Measurements from ENCODE around the gene SMARCC2. TPM values are rescaled to one million over a fixed set of nuclear protein-coding genes. Genes with fewer than 3 reads are reported as not detected.
A peak's percentile ranks its signal among the peaks of the same experiment; 100 is the strongest.
"Not testable (repeated sequence)": the region's sequence is repeated elsewhere in the genome, so short reads cannot be mapped to it uniquely, and the experiment has no call there.

SMARCC2 gene
- total RNA-seq, 1 donor from 2014 or later, result 147 TPM

DNA sequence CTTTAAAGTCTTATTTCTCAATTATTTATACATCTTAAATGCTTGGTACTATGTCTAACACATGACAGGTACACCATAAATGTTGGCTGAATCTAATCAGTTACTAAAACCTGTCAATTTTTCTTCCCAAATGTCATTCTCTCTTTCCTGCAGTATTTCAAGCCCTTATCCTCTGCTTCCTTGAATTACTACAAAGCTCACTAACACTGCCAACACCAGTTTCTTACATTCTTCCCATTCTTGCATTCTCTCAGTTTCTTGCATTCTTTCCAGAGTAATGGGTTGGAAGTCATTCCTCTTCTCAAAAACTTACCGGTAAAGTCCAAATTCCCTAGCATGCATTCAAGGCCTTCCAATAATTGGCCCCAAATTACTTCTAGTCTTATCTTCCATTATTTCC lies 9.6 kb upstream of the SMARCC2 start:
- H3K27ac Mint-ChIP-seq, result peak overlapping the region; percentile 3

DNA sequence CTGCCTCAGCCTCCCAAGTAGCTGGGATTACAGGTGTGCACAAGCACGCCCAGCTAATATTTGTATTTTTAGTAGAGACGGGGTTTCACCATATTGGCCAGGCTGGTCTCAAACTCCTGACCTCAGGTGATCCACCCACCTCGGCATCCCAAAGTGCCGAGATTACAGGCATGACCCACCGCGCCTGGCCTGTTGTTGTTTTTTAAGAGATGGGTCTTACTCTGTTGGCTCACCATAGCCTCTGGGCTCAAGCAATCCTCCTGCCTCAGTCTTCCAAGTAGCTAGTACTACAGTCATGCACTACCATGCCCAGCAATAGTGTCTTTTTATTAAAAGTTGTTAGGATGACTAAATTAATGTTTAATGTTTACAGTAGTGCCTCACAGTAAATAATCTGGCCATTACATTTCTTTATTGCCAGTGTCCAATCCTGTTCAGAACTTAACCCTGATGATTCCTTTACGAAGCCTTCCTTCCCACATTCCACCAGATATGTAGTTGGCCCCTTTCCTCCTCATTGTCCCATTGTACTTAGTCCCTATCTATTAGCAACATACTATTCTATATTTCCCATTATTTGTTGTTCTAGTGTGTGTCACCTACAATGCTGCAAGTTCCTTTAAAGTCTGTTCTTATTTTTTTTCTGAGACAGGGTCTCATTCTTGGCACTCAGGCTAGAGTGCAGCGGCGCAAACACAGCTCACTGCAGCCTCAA lies 8.8 kb upstream of the SMARCC2 start:
- H3K9me3 Mint-ChIP-seq, result no peaks in the 10 kb centered on the region
- TF ChIP-seq CTCF (conservative IDR thresholded peaks at IDR 0.05), result no peak
- peaks cover 2% of the 10 kb centered on the region for H3K4me1 Mint-ChIP-seq (ENCODE audit: unreplicated experiment)
- H3K27me3 Mint-ChIP-seq, result no peaks in the 10 kb centered on the region
- DNase-seq (ENCODE audit: extremely low spot score, unreplicated experiment), result no peak
- H3K36me3 Mint-ChIP-seq, result peaks cover 4% of the 10 kb centered on the region
- no peak overlapping the region for H3K27ac Mint-ChIP-seq
- H3K4me3 Mint-ChIP-seq, result no peak overlapping the region

More for the DNA sequence above, 9.6 kb upstream of the SMARCC2 start:
- no peaks in the 10 kb centered on the region for H3K27me3 Mint-ChIP-seq
- no peaks in the 10 kb centered on the region for H3K4me1 Mint-ChIP-seq (ENCODE audit: unreplicated experiment)
- DNase-seq (ENCODE audit: extremely low spot score, unreplicated experiment), result no peak
- no peaks in the 10 kb centered on the region for H3K36me3 Mint-ChIP-seq
- H3K9me3 Mint-ChIP-seq, result no peaks in the 10 kb centered on the region
- no peak for TF ChIP-seq CTCF (conservative IDR thresholded peaks at IDR 0.05)
- no peak overlapping the region for H3K4me3 Mint-ChIP-seq

DNA sequence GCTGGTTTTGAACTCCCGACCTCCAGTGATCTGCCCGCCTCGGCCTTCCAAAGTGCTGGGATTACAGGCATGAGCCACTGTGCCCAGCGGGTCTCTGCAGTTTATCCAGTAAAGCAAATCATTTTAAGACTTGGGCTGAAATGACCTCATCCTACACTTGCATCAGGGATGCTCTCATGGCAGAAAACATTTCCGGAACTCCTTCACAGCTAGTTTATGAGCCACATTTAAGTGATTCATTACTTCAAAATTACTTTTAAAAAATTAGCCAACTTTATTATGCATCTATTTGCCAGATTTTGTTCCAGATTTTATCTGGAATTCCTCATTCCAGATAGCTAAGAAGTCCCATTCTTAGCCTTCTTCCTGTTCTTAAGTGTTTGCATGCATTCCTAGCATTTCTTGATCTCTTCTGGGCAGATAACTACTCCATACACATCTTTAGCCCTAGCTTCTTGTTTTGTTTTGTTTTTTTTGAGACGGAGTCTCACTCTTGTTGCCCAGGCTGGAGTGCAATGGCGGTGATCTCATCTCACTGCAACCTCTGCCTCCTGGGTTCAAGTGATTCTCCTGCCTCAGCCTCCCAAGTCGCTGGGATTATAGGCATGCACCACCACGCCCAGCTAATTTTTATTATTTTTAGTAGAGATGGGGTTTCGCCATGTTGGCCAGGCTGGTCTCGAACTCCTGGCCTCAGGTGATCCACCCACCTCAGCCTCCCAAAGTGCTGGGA lies 7.7 kb upstream of the SMARCC2 start:
- H3K9me3 Mint-ChIP-seq; H3K27ac Mint-ChIP-seq; H3K36me3 Mint-ChIP-seq; DNase-seq (ENCODE audit: extremely low spot score, unreplicated experiment); H3K4me3 Mint-ChIP-seq; H3K4me1 Mint-ChIP-seq (ENCODE audit: unreplicated experiment); H3K27me3 Mint-ChIP-seq: not testable (repeated sequence)

DNA sequence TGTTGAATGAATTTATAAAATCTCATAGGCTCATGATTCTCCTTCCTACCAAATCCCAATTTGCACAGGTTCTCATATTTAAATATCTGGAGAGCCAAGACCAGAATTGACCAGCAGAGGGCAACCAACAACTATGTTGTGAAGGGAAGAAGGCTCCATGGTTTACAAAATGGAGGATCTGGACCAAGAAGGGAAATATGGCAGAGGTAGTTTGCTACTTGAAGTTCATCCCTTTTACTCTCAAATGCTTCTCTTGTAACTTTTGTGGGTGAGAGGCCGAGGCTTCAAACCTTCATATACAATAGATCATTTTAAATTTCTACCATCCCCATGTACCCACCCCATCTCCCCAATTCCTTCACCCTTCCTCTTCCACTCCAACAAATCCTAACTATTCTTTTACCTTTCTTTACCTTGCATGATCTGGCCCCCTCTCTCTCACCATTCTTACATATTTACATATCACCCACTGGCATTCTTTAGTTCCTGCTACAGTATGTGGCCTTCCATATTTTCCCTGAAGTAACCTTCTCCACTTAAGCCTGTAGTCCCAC lies 3.8 kb upstream of the SMARCC2 start:
- TF ChIP-seq CTCF (conservative IDR thresholded peaks at IDR 0.05), result peak; percentile 89
- peaks cover 7% of the 10 kb centered on the region for H3K27me3 Mint-ChIP-seq

GRCh38 chr12:56192582-56192981 lies 3.3 kb upstream of the SMARCC2 start:
- H3K27ac Mint-ChIP-seq, result peak overlapping the region; percentile 50

More for the DNA sequence above, 3.8 kb upstream of the SMARCC2 start:
- no peak for DNase-seq (ENCODE audit: extremely low spot score, unreplicated experiment)
- no peaks in the 10 kb centered on the region for H3K9me3 Mint-ChIP-seq
- peak overlapping the region; percentile 50 for H3K27ac Mint-ChIP-seq
- H3K36me3 Mint-ChIP-seq, result peaks cover 12% of the 10 kb centered on the region
- H3K4me1 Mint-ChIP-seq (ENCODE audit: unreplicated experiment), result peaks cover 14% of the 10 kb centered on the region
- H3K4me3 Mint-ChIP-seq, result peak overlapping the region; percentile 57

More at GRCh38 chr12:56192582-56192981, 3.3 kb upstream of the SMARCC2 start:
- H3K4me1 Mint-ChIP-seq (ENCODE audit: unreplicated experiment), result peaks cover 19% of the 10 kb centered on the region
- H3K36me3 Mint-ChIP-seq, result peaks cover 12% of the 10 kb centered on the region
- no peak for TF ChIP-seq CTCF (conservative IDR thresholded peaks at IDR 0.05)
- peak overlapping the region; percentile 57 for H3K4me3 Mint-ChIP-seq
- no peaks in the 10 kb centered on the region for H3K9me3 Mint-ChIP-seq
- peaks cover 7% of the 10 kb centered on the region for H3K27me3 Mint-ChIP-seq
- DNase-seq (ENCODE audit: extremely low spot score, unreplicated experiment), result no peak

All from type B pancreatic cell (in vitro differentiated cells).